WTC11 (cell line): Measurements from ENCODE around the gene EP300.

ENCODE experiments used
- CREB1 ChIP-seq: sonication (generic); formaldehyde crosslinking; IDR thresholded peaks from 2 replicates; pipeline ENCODE4 v1.8.0; 2023; ENCODE audit warnings: mild to moderate bottlenecking, missing genetic modification reagents
- ETV6 ChIP-seq: sonication (generic); formaldehyde crosslinking; IDR thresholded peaks from 2 replicates; pipeline ENCODE4 v1.8.1; 2022; ENCODE audit warnings: mild to moderate bottlenecking, missing genetic modification reagents
- FOXJ3 ChIP-seq: sonication (generic); formaldehyde crosslinking; IDR thresholded peaks from 2 replicates; pipeline ENCODE4 v1.9.0; 2021; ENCODE audit warnings: missing genetic modification reagents, mild to moderate bottlenecking, borderline replicate concordance
- FOXP1 ChIP-seq: sonication (generic); formaldehyde crosslinking; IDR thresholded peaks from 2 replicates; pipeline ENCODE4 v1.8.0; 2022; ENCODE audit warnings: missing genetic modification reagents, mild to moderate bottlenecking, moderate library complexity, borderline replicate concordance
- JUN ChIP-seq: sonication (generic); formaldehyde crosslinking; IDR thresholded peaks from 2 replicates; pipeline ENCODE4 v1.8.0; 2023; ENCODE audit warnings: mild to moderate bottlenecking, missing genetic modification reagents
- KAT7 ChIP-seq: sonication (generic); formaldehyde crosslinking; IDR thresholded peaks from 2 replicates; pipeline ENCODE4 v1.8.1; 2023; ENCODE audit warnings: missing genetic modification reagents, mild to moderate bottlenecking, borderline replicate concordance
- NFYB ChIP-seq: sonication (generic); formaldehyde crosslinking; conservative IDR thresholded peaks from 2 replicates; pipeline ENCODE4 v1.8.0; 2022; ENCODE audit warnings: low read depth, missing genetic modification reagents
- ZNF121 ChIP-seq: sonication (generic); formaldehyde crosslinking; IDR thresholded peaks from 2 replicates; pipeline ENCODE4 v1.8.0; 2023; ENCODE audit warnings: missing genetic modification reagents
- TF ChIP-seq, protein P1 (sequence below): fragments of 200-600 bp; IDR thresholded peaks from 2 replicates; pipeline ENCODE4 v1.8.0; 2022; ENCODE audit warnings: antibody characterized with exemption
- TF ChIP-seq, protein P2 (sequence below): sonication (generic); formaldehyde crosslinking; conservative IDR thresholded peaks from 2 replicates; pipeline ENCODE4 v1.8.1; 2022; ENCODE audit warnings: mild to moderate bottlenecking, missing genetic modification reagents
- TF ChIP-seq, protein P3 (sequence below): sonication (generic); formaldehyde crosslinking; IDR thresholded peaks from 2 replicates; pipeline ENCODE4 v1.8.1; 2022; ENCODE audit warnings: mild to moderate bottlenecking, missing genetic modification reagents, moderate library complexity, borderline replicate concordance
- TF ChIP-seq, protein P4 (sequence below): sonication (generic); formaldehyde crosslinking; conservative IDR thresholded peaks from 2 replicates; pipeline ENCODE4 v1.8.1; 2023; ENCODE audit warnings: mild to moderate bottlenecking, low read depth, missing genetic modification reagents, moderate library complexity

DNA sequence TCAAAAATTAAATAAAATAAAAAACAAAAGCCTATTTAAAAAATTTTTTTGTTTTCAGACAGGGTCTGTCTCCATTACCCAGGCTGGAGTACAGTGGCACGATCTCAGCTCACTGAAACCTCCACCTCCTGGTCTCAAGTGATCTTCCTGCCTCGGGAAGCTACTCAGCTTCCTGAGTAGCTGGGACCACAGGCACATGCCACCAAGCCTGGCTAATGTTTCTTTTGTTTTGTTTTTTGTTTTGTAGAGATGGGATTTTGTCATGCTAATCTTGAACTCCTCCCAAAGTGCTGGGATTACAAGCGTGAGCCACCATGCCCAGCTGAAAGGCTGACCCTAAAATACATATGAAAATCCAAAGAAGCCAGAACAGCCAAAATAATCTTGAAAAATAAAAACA lies 92.3 kb downstream of the EP300 start:
- TF ChIP-seq ZNF121 (no peak), ETV6 (CRISPR knock-in tag) (no peak), KAT7 (CRISPR knock-in tag) (no peak), CREB1 (CRISPR knock-in tag) (no peak), FOXJ3 (CRISPR knock-in tag) (no peak), JUN (no peak), NFYB (CRISPR knock-in tag) (no peak), FOXP1 (CRISPR knock-in tag) (no peak)
- TF ChIP-seq, protein P1, sequence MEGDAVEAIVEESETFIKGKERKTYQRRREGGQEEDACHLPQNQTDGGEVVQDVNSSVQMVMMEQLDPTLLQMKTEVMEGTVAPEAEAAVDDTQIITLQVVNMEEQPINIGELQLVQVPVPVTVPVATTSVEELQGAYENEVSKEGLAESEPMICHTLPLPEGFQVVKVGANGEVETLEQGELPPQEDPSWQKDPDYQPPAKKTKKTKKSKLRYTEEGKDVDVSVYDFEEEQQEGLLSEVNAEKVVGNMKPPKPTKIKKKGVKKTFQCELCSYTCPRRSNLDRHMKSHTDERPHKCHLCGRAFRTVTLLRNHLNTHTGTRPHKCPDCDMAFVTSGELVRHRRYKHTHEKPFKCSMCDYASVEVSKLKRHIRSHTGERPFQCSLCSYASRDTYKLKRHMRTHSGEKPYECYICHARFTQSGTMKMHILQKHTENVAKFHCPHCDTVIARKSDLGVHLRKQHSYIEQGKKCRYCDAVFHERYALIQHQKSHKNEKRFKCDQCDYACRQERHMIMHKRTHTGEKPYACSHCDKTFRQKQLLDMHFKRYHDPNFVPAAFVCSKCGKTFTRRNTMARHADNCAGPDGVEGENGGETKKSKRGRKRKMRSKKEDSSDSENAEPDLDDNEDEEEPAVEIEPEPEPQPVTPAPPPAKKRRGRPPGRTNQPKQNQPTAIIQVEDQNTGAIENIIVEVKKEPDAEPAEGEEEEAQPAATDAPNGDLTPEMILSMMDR: no peak
- TF ChIP-seq, protein P2, sequence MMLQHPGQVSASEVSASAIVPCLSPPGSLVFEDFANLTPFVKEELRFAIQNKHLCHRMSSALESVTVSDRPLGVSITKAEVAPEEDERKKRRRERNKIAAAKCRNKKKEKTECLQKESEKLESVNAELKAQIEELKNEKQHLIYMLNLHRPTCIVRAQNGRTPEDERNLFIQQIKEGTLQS (CRISPR knock-in tag): no peak
- TF ChIP-seq, protein P3, sequence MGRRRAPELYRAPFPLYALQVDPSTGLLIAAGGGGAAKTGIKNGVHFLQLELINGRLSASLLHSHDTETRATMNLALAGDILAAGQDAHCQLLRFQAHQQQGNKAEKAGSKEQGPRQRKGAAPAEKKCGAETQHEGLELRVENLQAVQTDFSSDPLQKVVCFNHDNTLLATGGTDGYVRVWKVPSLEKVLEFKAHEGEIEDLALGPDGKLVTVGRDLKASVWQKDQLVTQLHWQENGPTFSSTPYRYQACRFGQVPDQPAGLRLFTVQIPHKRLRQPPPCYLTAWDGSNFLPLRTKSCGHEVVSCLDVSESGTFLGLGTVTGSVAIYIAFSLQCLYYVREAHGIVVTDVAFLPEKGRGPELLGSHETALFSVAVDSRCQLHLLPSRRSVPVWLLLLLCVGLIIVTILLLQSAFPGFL: no peak
- TF ChIP-seq, protein P4, sequence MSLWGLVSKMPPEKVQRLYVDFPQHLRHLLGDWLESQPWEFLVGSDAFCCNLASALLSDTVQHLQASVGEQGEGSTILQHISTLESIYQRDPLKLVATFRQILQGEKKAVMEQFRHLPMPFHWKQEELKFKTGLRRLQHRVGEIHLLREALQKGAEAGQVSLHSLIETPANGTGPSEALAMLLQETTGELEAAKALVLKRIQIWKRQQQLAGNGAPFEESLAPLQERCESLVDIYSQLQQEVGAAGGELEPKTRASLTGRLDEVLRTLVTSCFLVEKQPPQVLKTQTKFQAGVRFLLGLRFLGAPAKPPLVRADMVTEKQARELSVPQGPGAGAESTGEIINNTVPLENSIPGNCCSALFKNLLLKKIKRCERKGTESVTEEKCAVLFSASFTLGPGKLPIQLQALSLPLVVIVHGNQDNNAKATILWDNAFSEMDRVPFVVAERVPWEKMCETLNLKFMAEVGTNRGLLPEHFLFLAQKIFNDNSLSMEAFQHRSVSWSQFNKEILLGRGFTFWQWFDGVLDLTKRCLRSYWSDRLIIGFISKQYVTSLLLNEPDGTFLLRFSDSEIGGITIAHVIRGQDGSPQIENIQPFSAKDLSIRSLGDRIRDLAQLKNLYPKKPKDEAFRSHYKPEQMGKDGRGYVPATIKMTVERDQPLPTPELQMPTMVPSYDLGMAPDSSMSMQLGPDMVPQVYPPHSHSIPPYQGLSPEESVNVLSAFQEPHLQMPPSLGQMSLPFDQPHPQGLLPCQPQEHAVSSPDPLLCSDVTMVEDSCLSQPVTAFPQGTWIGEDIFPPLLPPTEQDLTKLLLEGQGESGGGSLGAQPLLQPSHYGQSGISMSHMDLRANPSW (CRISPR knock-in tag): no peak
